ENCODE measurements around the gene RANBP10. TPM values are rescaled to one million over a fixed set of nuclear protein-coding genes. Genes with fewer than 3 reads are reported as not detected.

RANBP10 gene
- total and polyA plus RNA-seq, 2 experiments from 2014 or later = 9.0 to 13.6 TPM

GRCh38 chr16:67814567-67814966, 8.2 kb upstream of the RANBP10 start (continued):
- TF ChIP-seq ZNF462 (CRISPR knock-in tag; IDR thresholded peaks at IDR 0.05) = no peak
- TF ChIP-seq ZNF114 (CRISPR knock-in tag; IDR thresholded peaks at IDR 0.05) = no peak
- no peak for TF ChIP-seq EZH2phosphoT487 (IDR thresholded peaks at IDR 0.05; ENCODE audit: unreplicated experiment)
- TF ChIP-seq CREB1 (CRISPR knock-in tag; IDR thresholded peaks at IDR 0.05; ENCODE audit: low read depth) = no peak
- no peak for TF ChIP-seq CTCF (conservative IDR thresholded peaks at IDR 0.05; ENCODE audit: low read depth in 2 of 2)
- TF ChIP-seq JUNB (IDR thresholded peaks at IDR 0.05; ENCODE audit: unreplicated experiment) = no peak

- Mint-ChIP-seq H3K27ac (no peak overlapping the region), H3K27me3 (ENCODE audit: insufficient read depth, low read depth, poor library complexity) (peaks cover 6% of the 10 kb centered on the region), H3K36me3 (ENCODE audit: low read depth) (no peaks in the 10 kb centered on the region), H3K4me1 (no peaks in the 10 kb centered on the region), H3K9me3 (peaks cover 4% of the 10 kb centered on the region; the same call in 1 of the 3 replicates), H3K4me3 (no peak overlapping the region)
- no peak for TF ChIP-seq NANOG (IDR thresholded peaks at IDR 0.05; ENCODE audit: borderline replicate concordance)
- TF ChIP-seq CTCF (conservative IDR thresholded peaks at IDR 0.05; ENCODE audit: low read depth in 2 of 2) = no peak
- no peak for TF ChIP-seq POLR2AphosphoS5 (IDR thresholded peaks at IDR 0.05; ENCODE audit: low read depth)
- TF ChIP-seq, protein P1, sequence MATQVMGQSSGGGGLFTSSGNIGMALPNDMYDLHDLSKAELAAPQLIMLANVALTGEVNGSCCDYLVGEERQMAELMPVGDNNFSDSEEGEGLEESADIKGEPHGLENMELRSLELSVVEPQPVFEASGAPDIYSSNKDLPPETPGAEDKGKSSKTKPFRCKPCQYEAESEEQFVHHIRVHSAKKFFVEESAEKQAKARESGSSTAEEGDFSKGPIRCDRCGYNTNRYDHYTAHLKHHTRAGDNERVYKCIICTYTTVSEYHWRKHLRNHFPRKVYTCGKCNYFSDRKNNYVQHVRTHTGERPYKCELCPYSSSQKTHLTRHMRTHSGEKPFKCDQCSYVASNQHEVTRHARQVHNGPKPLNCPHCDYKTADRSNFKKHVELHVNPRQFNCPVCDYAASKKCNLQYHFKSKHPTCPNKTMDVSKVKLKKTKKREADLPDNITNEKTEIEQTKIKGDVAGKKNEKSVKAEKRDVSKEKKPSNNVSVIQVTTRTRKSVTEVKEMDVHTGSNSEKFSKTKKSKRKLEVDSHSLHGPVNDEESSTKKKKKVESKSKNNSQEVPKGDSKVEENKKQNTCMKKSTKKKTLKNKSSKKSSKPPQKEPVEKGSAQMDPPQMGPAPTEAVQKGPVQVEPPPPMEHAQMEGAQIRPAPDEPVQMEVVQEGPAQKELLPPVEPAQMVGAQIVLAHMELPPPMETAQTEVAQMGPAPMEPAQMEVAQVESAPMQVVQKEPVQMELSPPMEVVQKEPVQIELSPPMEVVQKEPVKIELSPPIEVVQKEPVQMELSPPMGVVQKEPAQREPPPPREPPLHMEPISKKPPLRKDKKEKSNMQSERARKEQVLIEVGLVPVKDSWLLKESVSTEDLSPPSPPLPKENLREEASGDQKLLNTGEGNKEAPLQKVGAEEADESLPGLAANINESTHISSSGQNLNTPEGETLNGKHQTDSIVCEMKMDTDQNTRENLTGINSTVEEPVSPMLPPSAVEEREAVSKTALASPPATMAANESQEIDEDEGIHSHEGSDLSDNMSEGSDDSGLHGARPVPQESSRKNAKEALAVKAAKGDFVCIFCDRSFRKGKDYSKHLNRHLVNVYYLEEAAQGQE (IDR thresholded peaks at IDR 0.05; ENCODE audit: unreplicated experiment) = no peak
- no peak for TF ChIP-seq EZH2phosphoT487 (IDR thresholded peaks at IDR 0.05; ENCODE audit: unreplicated experiment)
- no peak for TF ChIP-seq CREB1 (CRISPR knock-in tag; IDR thresholded peaks at IDR 0.05; ENCODE audit: low read depth)
- TF ChIP-seq EZH2 (IDR thresholded peaks at IDR 0.05; ENCODE audit: low read depth, unreplicated experiment) = no peak
- no peak for TF ChIP-seq JUNB (IDR thresholded peaks at IDR 0.05; ENCODE audit: unreplicated experiment)
- TF ChIP-seq STAT1 (IDR thresholded peaks at IDR 0.05; ENCODE audit: unreplicated experiment) = no peak
- no peaks in the 10 kb centered on the region for H3K79me2 ChIP-seq (replicated peaks; ENCODE audit: insufficient read depth)
- H3K36me3 ChIP-seq (ENCODE audit: insufficient read depth) = no peaks in the 10 kb centered on the region
- no peak overlapping the region for H2AFZ ChIP-seq
- H3F3A ChIP-seq (replicated peaks; ENCODE audit: low read depth) = peaks cover 6% of the 10 kb centered on the region; the same call in 1 of the 2 replicates
- H3K4me1 ChIP-seq (ENCODE audit: insufficient read depth) = no peaks in the 10 kb centered on the region; the same call in 1 of the 2 replicates
- no peaks in the 10 kb centered on the region for H3K27me3 ChIP-seq (ENCODE audit: insufficient read depth)
- no peaks in the 10 kb centered on the region for H3K9me2 ChIP-seq (ENCODE audit: insufficient read depth)
- DNase-seq (ENCODE audit: low spot score) (no peak), ATAC-seq (no peak)
- H3K4me3 ChIP-seq = no peak overlapping the region
- H3K27ac ChIP-seq (ENCODE audit: low read depth) = no peak overlapping the region
- no peaks in the 10 kb centered on the region for H4K20me1 ChIP-seq (replicated peaks; ENCODE audit: insufficient read depth)
- no peak overlapping the region for H3K4me2 ChIP-seq
These were observed 5.5 kb upstream of the RANBP10 start for GRCh38 chr16:67811899-67812298.
